ENCODE results near the gene C1orf21. TPM values are rescaled to one million over a fixed set of nuclear protein-coding genes. Genes with fewer than 3 reads are reported as not detected.
"Not testable (repeated sequence)": the region's sequence is repeated elsewhere in the genome, so short reads cannot be mapped to it uniquely, and the experiment has no call there.

Gene C1orf21
- 11.8 and 19.1 TPM in 2 replicates for total RNA-seq (2014; rRNA removed; shearing (Covaris generic))

- no peaks in the 10 kb centered on the region for H3K36me3 ChIP-seq (replicated peaks; ENCODE audit: control insufficient read depth, insufficient read depth, low read length)
- H3K27me3 ChIP-seq (ENCODE audit: control insufficient read depth, insufficient read depth, low read length): peaks cover 25% of the 10 kb centered on the region
- peak within 1 kb of the TSS; percentile 83 for H3K4me3 ChIP-seq (ENCODE audit: insufficient read depth, low read depth, low read length)
- DNase-seq: peak; percentile 96
These were observed at the start of gene C1orf21 for GRCh38 chr1:184386312-184387068. Gene C1orf21, plus strand, starts transcription at chr1:184387029. Its CDS starts 90,481 bp downstream, at chr1:184477510.

- not testable (repeated sequence) for H3K36me3 ChIP-seq (replicated peaks; ENCODE audit: control insufficient read depth, insufficient read depth, low read length); H3K27me3 ChIP-seq (ENCODE audit: control insufficient read depth, insufficient read depth, low read length); H3K4me3 ChIP-seq (ENCODE audit: insufficient read depth, low read depth, low read length); DNase-seq
These were observed 49.0 kb upstream of the C1orf21 start for GRCh38 chr1:184337865-184338264.

- no peak overlapping the region for H3K4me3 ChIP-seq (ENCODE audit: insufficient read depth, low read depth, low read length)
- no peaks in the 10 kb centered on the region for H3K27me3 ChIP-seq (ENCODE audit: control insufficient read depth, insufficient read depth, low read length)
- no peaks in the 10 kb centered on the region for H3K36me3 ChIP-seq (replicated peaks; ENCODE audit: control insufficient read depth, insufficient read depth, low read length)
- DNase-seq: peak; percentile 8
These were observed 45.8 kb upstream of the C1orf21 start for GRCh38 chr1:184340984-184341383.

GRCh38 chr1:184350573-184350972 is 36.3 kb upstream of the C1orf21 start:
- no peaks in the 10 kb centered on the region for H3K36me3 ChIP-seq (replicated peaks; ENCODE audit: control insufficient read depth, insufficient read depth, low read length)
- H3K4me3 ChIP-seq (ENCODE audit: insufficient read depth, low read depth, low read length): no peak overlapping the region
- no peak for DNase-seq
- H3K27me3 ChIP-seq (ENCODE audit: control insufficient read depth, insufficient read depth, low read length): no peaks in the 10 kb centered on the region

GRCh38 chr1:184351416-184351975 is 35.3 kb upstream of the C1orf21 start:
- Histone ChIP-seq H3K36me3 (replicated peaks; ENCODE audit: control insufficient read depth, insufficient read depth, low read length) (no peaks in the 10 kb centered on the region), H3K27me3 (ENCODE audit: control insufficient read depth, insufficient read depth, low read length) (no peaks in the 10 kb centered on the region), H3K4me3 (ENCODE audit: insufficient read depth, low read depth, low read length) (no peak overlapping the region)
- DNase-seq: no peak

- no peak for DNase-seq
- no peaks in the 10 kb centered on the region for H3K27me3 ChIP-seq (ENCODE audit: control insufficient read depth, insufficient read depth, low read length)
These were observed 34.1 kb upstream of the C1orf21 start for GRCh38 chr1:184352776-184353175.

GRCh38 chr1:184354719-184355118 is 32.1 kb upstream of the C1orf21 start:
- Histone ChIP-seq H3K27me3 (ENCODE audit: control insufficient read depth, insufficient read depth, low read length) (no peaks in the 10 kb centered on the region), H3K4me3 (ENCODE audit: insufficient read depth, low read depth, low read length) (no peak overlapping the region), H3K36me3 (replicated peaks; ENCODE audit: control insufficient read depth, insufficient read depth, low read length) (no peaks in the 10 kb centered on the region)
- DNase-seq: no peak

More at GRCh38 chr1:184352776-184353175, 34.1 kb upstream of the C1orf21 start:
- Histone ChIP-seq H3K36me3 (replicated peaks; ENCODE audit: control insufficient read depth, insufficient read depth, low read length) (no peaks in the 10 kb centered on the region), H3K4me3 (ENCODE audit: insufficient read depth, low read depth, low read length) (no peak overlapping the region)

- no peak overlapping the region for H3K4me3 ChIP-seq (ENCODE audit: insufficient read depth, low read depth, low read length)
- no peak for DNase-seq
- no peaks in the 10 kb centered on the region for H3K36me3 ChIP-seq (replicated peaks; ENCODE audit: control insufficient read depth, insufficient read depth, low read length)
- no peaks in the 10 kb centered on the region for H3K27me3 ChIP-seq (ENCODE audit: control insufficient read depth, insufficient read depth, low read length)
These were observed 29.9 kb upstream of the C1orf21 start for GRCh38 chr1:184356891-184357290.

- H3K36me3 ChIP-seq (replicated peaks; ENCODE audit: control insufficient read depth, insufficient read depth, low read length): no peaks in the 10 kb centered on the region
- no peak for DNase-seq
- H3K27me3 ChIP-seq (ENCODE audit: control insufficient read depth, insufficient read depth, low read length): no peaks in the 10 kb centered on the region
- H3K4me3 ChIP-seq (ENCODE audit: insufficient read depth, low read depth, low read length): no peak overlapping the region
These were observed 28.6 kb upstream of the C1orf21 start for GRCh38 chr1:184358256-184358655.

GRCh38 chr1:184359909-184360308 is 26.9 kb upstream of the C1orf21 start:
- Histone ChIP-seq H3K27me3 (ENCODE audit: control insufficient read depth, insufficient read depth, low read length) (no peaks in the 10 kb centered on the region), H3K4me3 (ENCODE audit: insufficient read depth, low read depth, low read length) (no peak overlapping the region), H3K36me3 (replicated peaks; ENCODE audit: control insufficient read depth, insufficient read depth, low read length) (no peaks in the 10 kb centered on the region)
- no peak for DNase-seq

GRCh38 chr1:184362876-184363275 is 24.0 kb upstream of the C1orf21 start:
- Histone ChIP-seq H3K36me3 (replicated peaks; ENCODE audit: control insufficient read depth, insufficient read depth, low read length) (no peaks in the 10 kb centered on the region), H3K4me3 (ENCODE audit: insufficient read depth, low read depth, low read length) (no peak overlapping the region), H3K27me3 (ENCODE audit: control insufficient read depth, insufficient read depth, low read length) (no peaks in the 10 kb centered on the region)
- no peak for DNase-seq

GRCh38 chr1:184365699-184366098 is 21.1 kb upstream of the C1orf21 start:
- Histone ChIP-seq H3K4me3 (ENCODE audit: insufficient read depth, low read depth, low read length) (no peak overlapping the region), H3K36me3 (replicated peaks; ENCODE audit: control insufficient read depth, insufficient read depth, low read length) (no peaks in the 10 kb centered on the region), H3K27me3 (ENCODE audit: control insufficient read depth, insufficient read depth, low read length) (no peaks in the 10 kb centered on the region)
- DNase-seq: no peak

GRCh38 chr1:184366997-184367396 is 19.8 kb upstream of the C1orf21 start:
- Histone ChIP-seq H3K4me3 (ENCODE audit: insufficient read depth, low read depth, low read length) (no peak overlapping the region), H3K27me3 (ENCODE audit: control insufficient read depth, insufficient read depth, low read length) (no peaks in the 10 kb centered on the region), H3K36me3 (replicated peaks; ENCODE audit: control insufficient read depth, insufficient read depth, low read length) (no peaks in the 10 kb centered on the region)
- DNase-seq: no peak

GRCh38 chr1:184367427-184368038 is 19.3 kb upstream of the C1orf21 start:
- DNase-seq: no peak
- no peaks in the 10 kb centered on the region for H3K27me3 ChIP-seq (ENCODE audit: control insufficient read depth, insufficient read depth, low read length)
- H3K4me3 ChIP-seq (ENCODE audit: insufficient read depth, low read depth, low read length): no peak overlapping the region
- no peaks in the 10 kb centered on the region for H3K36me3 ChIP-seq (replicated peaks; ENCODE audit: control insufficient read depth, insufficient read depth, low read length)

GRCh38 chr1:184368354-184368753 is 18.5 kb upstream of the C1orf21 start:
- no peak overlapping the region for H3K4me3 ChIP-seq (ENCODE audit: insufficient read depth, low read depth, low read length)
- DNase-seq: no peak
- H3K27me3 ChIP-seq (ENCODE audit: control insufficient read depth, insufficient read depth, low read length): no peaks in the 10 kb centered on the region
- H3K36me3 ChIP-seq (replicated peaks; ENCODE audit: control insufficient read depth, insufficient read depth, low read length): no peaks in the 10 kb centered on the region

All from H7 (cell line).